GM23338 (cell line): ENCODE data around the gene UGT1A1. TPM values are rescaled to one million over a fixed set of nuclear protein-coding genes. Genes with fewer than 3 reads are reported as not detected.

Experiments used
- ATAC-seq: fragments of 200-7000 bp; cut with Tn5 transposase; 3 replicates; pipeline ENCODE4 v1.9.1; 2020
- DNase-seq: peaks from one replicate; pipeline ENCODE4 v3.0.0-alpha.2; 2015; ENCODE audit warnings: low spot score
- H2AFZ ChIP-seq: fragments of 200-600 bp; sonication (generic); 2 replicates; pipeline ENCODE4 v1.8.0; 2016; ENCODE audit warnings: antibody characterized with exemption, mild to moderate bottlenecking, moderate library complexity
- H3F3A ChIP-seq: fragments of 200-600 bp; sonication (generic); replicated peaks from 2 replicates; pipeline ENCODE4 v1.8.0; 2017; ENCODE audit warnings: antibody characterized with exemption, mixed run types, low read depth
- H3K27ac ChIP-seq: fragments of 200-600 bp; sonication (generic); 2 replicates; pipeline ENCODE4 v1.6.1; 2016; ENCODE audit warnings: low read depth
- H3K27me3 ChIP-seq: fragments of 200-600 bp; sonication (generic); 2 replicates; pipeline ENCODE4 v1.8.0; 2016; ENCODE audit warnings: mild to moderate bottlenecking, mixed run types, moderate library complexity; ENCODE audit not compliant: insufficient read depth
- H3K36me3 ChIP-seq: fragments of 200-600 bp; sonication (generic); 2 replicates; pipeline ENCODE4 v1.8.0; 2016; ENCODE audit warnings: mild to moderate bottlenecking; ENCODE audit not compliant: insufficient read depth
- H3K4me1 ChIP-seq: fragments of 200-600 bp; sonication (generic); 2 replicates; pipeline ENCODE4 v1.8.0; 2016; ENCODE audit warnings: mild to moderate bottlenecking, moderate library complexity; ENCODE audit not compliant: insufficient read depth
- H3K4me2 ChIP-seq: fragments of 200-600 bp; sonication (generic); 2 replicates; pipeline ENCODE4 v1.7.1; 2017; ENCODE audit warnings: mixed run types
- H3K4me3 ChIP-seq: fragments of 200-600 bp; sonication (generic); 2 replicates; pipeline ENCODE4 v1.6.1; 2016; ENCODE audit warnings: mixed run types
- H3K79me2 ChIP-seq: fragments of 200-600 bp; sonication (generic); replicated peaks from 2 replicates; pipeline ENCODE4 v1.8.0; 2017; ENCODE audit warnings: mild to moderate bottlenecking; ENCODE audit not compliant: insufficient read depth
- H3K9me2 ChIP-seq: fragments of 200-600 bp; sonication (generic); 2 replicates; pipeline ENCODE4 v1.8.0; 2017; ENCODE audit not compliant: insufficient read depth
- H4K20me1 ChIP-seq: fragments of 200-600 bp; sonication (generic); replicated peaks from 2 replicates; pipeline ENCODE4 v1.8.0; 2017; ENCODE audit warnings: mild to moderate bottlenecking; ENCODE audit not compliant: insufficient read depth
- H3K27ac Mint-ChIP-seq: 2 replicates; pipeline ENCODE4 v1.8.0; 2020; ENCODE audit warnings: inconsistent platforms, mild to moderate bottlenecking, moderate library complexity, mixed read lengths
- H3K27me3 Mint-ChIP-seq: 3 replicates; pipeline ENCODE4 v1.8.0; 2022; ENCODE audit warnings: low read depth, mild to moderate bottlenecking, moderate library complexity, mixed read lengths, inconsistent platforms; ENCODE audit not compliant: insufficient read depth, poor library complexity
- H3K36me3 Mint-ChIP-seq: 3 replicates; pipeline ENCODE4 v1.8.0; 2021; ENCODE audit warnings: low read depth, mild to moderate bottlenecking, inconsistent platforms, moderate library complexity, mixed read lengths
- H3K4me1 Mint-ChIP-seq: 3 replicates; pipeline ENCODE4 v1.8.0; 2020; ENCODE audit warnings: mild to moderate bottlenecking, inconsistent platforms, mixed read lengths
- H3K4me3 Mint-ChIP-seq: 3 replicates; pipeline ENCODE4 v1.8.0; 2021; ENCODE audit warnings: moderate library complexity, mild to moderate bottlenecking, inconsistent platforms, mixed read lengths
- H3K9me3 Mint-ChIP-seq: 3 replicates; pipeline ENCODE4 v1.8.0; 2020; ENCODE audit warnings: moderate library complexity, mild to moderate bottlenecking, inconsistent platforms, mixed read lengths
- CREB1 ChIP-seq: fragments of 250-450 bp; sonication (Bioruptor Pico); IDR thresholded peaks from 2 replicates; pipeline ENCODE4 v1.5.0; 2020; ENCODE audit warnings: low read depth, mild to moderate bottlenecking, moderate library complexity
- ETS1 ChIP-seq: IDR thresholded peaks from 2 replicates; pipeline ENCODE4 v1.6.1; 2016; ENCODE audit warnings: antibody characterized with exemption
- EZH2 ChIP-seq: fragments of 200-600 bp; sonication (generic); IDR thresholded peaks from one replicate; pipeline ENCODE4 v1.8.0; 2017; ENCODE audit warnings: antibody characterized with exemption, mild to moderate bottlenecking, low read depth; ENCODE audit not compliant: unreplicated experiment
- EZH2phosphoT487 ChIP-seq: fragments of 200-600 bp; sonication (generic); IDR thresholded peaks from one replicate; pipeline ENCODE4 v1.8.1; 2018; ENCODE audit warnings: antibody characterized with exemption; ENCODE audit not compliant: unreplicated experiment
- JUNB ChIP-seq: IDR thresholded peaks from one replicate; pipeline ENCODE4 v1.6.1; 2016; ENCODE audit warnings: antibody characterized with exemption; ENCODE audit not compliant: unreplicated experiment
- NANOG ChIP-seq: IDR thresholded peaks from 2 replicates; pipeline ENCODE4 v1.6.1; 2016; ENCODE audit warnings: antibody characterized with exemption, borderline replicate concordance
- POLR2AphosphoS5 ChIP-seq: IDR thresholded peaks from 2 replicates; pipeline ENCODE4 v1.6.1; 2016; ENCODE audit warnings: antibody characterized with exemption, low read depth
- STAT1 ChIP-seq: IDR thresholded peaks from one replicate; pipeline ENCODE4 v1.6.1; 2016; ENCODE audit warnings: antibody characterized with exemption; ENCODE audit not compliant: unreplicated experiment
- ZNF114 ChIP-seq: fragments of 250-450 bp; sonication (Bioruptor Pico); IDR thresholded peaks from 2 replicates; pipeline ENCODE4 v1.5.0; 2020; ENCODE audit warnings: mild to moderate bottlenecking, moderate library complexity
- ZNF331 ChIP-seq: fragments of 250-450 bp; sonication (Bioruptor Pico); IDR thresholded peaks from 2 replicates; pipeline ENCODE4 v1.5.0; 2020; ENCODE audit warnings: low read depth, mild to moderate bottlenecking, moderate library complexity
- polyA plus RNA-seq: library from polyadenylated mRNA; unstranded; fragments of >200 nt; fragmentation: Nextera tagmentation; extraction: Ambion mirVana; gene quantifications from 2 replicates; pipeline ENCODE4 v1.2.1, GENCODE V29; 2016
- total RNA-seq: library from RNA; depleted of rRNA; stranded (reverse); fragments of >200 nt; shearing (Covaris generic); gene quantifications from 2 replicates; pipeline ENCODE4 v1.2.3, GENCODE V29; 2014
- TF ChIP-seq, protein P1 (sequence below): IDR thresholded peaks from one replicate; pipeline ENCODE4 v1.6.1; 2018; ENCODE audit warnings: antibody characterized with exemption; ENCODE audit not compliant: unreplicated experiment
- TF ChIP-seq, protein P2 (sequence below), 2 experiments: fragments of 200-600 bp in 1 of 2; sonication (generic) in 1 of 2; conservative IDR thresholded peaks; 2 replicates each; pipeline versions ENCODE4 v1.5.1 to v1.6.1; 2016 to 2017; ENCODE audit warnings: antibody characterized with exemption in 2 of 2, low read depth in 2 of 2, mild to moderate bottlenecking in 2 of 2, moderate library complexity in 1 of 2
- TF ChIP-seq, protein P3 (sequence below): fragments of 250-450 bp; sonication (Bioruptor Pico); IDR thresholded peaks from 2 replicates; pipeline ENCODE4 v1.5.0; 2020; ENCODE audit warnings: mild to moderate bottlenecking, moderate library complexity

The UGT1A1 gene
- total and polyA plus RNA-seq, 2 experiments from 2014 or later: not detected

- Histone ChIP-seq H3K36me3 (no peaks in the 10 kb centered on the region), H3K9me2 (peaks cover 4% of the 10 kb centered on the region; the same call in 1 of the 2 replicates), H2AFZ (no peak overlapping the region), H3K4me1 (no peaks in the 10 kb centered on the region), H3K79me2 (no peaks in the 10 kb centered on the region), H4K20me1 (no peaks in the 10 kb centered on the region), H3F3A (no peaks in the 10 kb centered on the region), H3K27me3 (no peaks in the 10 kb centered on the region), H3K27ac (no peak overlapping the region), H3K4me3 (no peak overlapping the region), H3K4me2 (no peak overlapping the region)
- Mint-ChIP-seq H3K27me3 (no peaks in the 10 kb centered on the region), H3K4me3 (no peak overlapping the region), H3K36me3 (no peaks in the 10 kb centered on the region; the same call in 2 of the 3 replicates), H3K9me3 (peaks cover 21% of the 10 kb centered on the region; the same call in 2 of the 3 replicates), H3K27ac (no peak overlapping the region), H3K4me1 (no peaks in the 10 kb centered on the region; the same call in 2 of the 3 replicates)
- no peak for TF ChIP-seq ETS1
- TF ChIP-seq NANOG: no peak
- TF ChIP-seq EZH2phosphoT487: no peak
- TF ChIP-seq, protein P1, sequence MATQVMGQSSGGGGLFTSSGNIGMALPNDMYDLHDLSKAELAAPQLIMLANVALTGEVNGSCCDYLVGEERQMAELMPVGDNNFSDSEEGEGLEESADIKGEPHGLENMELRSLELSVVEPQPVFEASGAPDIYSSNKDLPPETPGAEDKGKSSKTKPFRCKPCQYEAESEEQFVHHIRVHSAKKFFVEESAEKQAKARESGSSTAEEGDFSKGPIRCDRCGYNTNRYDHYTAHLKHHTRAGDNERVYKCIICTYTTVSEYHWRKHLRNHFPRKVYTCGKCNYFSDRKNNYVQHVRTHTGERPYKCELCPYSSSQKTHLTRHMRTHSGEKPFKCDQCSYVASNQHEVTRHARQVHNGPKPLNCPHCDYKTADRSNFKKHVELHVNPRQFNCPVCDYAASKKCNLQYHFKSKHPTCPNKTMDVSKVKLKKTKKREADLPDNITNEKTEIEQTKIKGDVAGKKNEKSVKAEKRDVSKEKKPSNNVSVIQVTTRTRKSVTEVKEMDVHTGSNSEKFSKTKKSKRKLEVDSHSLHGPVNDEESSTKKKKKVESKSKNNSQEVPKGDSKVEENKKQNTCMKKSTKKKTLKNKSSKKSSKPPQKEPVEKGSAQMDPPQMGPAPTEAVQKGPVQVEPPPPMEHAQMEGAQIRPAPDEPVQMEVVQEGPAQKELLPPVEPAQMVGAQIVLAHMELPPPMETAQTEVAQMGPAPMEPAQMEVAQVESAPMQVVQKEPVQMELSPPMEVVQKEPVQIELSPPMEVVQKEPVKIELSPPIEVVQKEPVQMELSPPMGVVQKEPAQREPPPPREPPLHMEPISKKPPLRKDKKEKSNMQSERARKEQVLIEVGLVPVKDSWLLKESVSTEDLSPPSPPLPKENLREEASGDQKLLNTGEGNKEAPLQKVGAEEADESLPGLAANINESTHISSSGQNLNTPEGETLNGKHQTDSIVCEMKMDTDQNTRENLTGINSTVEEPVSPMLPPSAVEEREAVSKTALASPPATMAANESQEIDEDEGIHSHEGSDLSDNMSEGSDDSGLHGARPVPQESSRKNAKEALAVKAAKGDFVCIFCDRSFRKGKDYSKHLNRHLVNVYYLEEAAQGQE: no peak
- TF ChIP-seq JUNB: no peak
- no peak for TF ChIP-seq ZNF114 (CRISPR knock-in tag)
- no peak for TF ChIP-seq CREB1 (CRISPR knock-in tag)
- TF ChIP-seq STAT1: no peak
- TF ChIP-seq, protein P2, sequence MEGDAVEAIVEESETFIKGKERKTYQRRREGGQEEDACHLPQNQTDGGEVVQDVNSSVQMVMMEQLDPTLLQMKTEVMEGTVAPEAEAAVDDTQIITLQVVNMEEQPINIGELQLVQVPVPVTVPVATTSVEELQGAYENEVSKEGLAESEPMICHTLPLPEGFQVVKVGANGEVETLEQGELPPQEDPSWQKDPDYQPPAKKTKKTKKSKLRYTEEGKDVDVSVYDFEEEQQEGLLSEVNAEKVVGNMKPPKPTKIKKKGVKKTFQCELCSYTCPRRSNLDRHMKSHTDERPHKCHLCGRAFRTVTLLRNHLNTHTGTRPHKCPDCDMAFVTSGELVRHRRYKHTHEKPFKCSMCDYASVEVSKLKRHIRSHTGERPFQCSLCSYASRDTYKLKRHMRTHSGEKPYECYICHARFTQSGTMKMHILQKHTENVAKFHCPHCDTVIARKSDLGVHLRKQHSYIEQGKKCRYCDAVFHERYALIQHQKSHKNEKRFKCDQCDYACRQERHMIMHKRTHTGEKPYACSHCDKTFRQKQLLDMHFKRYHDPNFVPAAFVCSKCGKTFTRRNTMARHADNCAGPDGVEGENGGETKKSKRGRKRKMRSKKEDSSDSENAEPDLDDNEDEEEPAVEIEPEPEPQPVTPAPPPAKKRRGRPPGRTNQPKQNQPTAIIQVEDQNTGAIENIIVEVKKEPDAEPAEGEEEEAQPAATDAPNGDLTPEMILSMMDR (conservative IDR thresholded peaks at IDR 0.05; ENCODE audit: low read depth in 2 of 2): no peak
- no peak for TF ChIP-seq ZNF331 (CRISPR knock-in tag)
- TF ChIP-seq POLR2AphosphoS5: no peak
- no peak for TF ChIP-seq EZH2
- TF ChIP-seq, protein P3, sequence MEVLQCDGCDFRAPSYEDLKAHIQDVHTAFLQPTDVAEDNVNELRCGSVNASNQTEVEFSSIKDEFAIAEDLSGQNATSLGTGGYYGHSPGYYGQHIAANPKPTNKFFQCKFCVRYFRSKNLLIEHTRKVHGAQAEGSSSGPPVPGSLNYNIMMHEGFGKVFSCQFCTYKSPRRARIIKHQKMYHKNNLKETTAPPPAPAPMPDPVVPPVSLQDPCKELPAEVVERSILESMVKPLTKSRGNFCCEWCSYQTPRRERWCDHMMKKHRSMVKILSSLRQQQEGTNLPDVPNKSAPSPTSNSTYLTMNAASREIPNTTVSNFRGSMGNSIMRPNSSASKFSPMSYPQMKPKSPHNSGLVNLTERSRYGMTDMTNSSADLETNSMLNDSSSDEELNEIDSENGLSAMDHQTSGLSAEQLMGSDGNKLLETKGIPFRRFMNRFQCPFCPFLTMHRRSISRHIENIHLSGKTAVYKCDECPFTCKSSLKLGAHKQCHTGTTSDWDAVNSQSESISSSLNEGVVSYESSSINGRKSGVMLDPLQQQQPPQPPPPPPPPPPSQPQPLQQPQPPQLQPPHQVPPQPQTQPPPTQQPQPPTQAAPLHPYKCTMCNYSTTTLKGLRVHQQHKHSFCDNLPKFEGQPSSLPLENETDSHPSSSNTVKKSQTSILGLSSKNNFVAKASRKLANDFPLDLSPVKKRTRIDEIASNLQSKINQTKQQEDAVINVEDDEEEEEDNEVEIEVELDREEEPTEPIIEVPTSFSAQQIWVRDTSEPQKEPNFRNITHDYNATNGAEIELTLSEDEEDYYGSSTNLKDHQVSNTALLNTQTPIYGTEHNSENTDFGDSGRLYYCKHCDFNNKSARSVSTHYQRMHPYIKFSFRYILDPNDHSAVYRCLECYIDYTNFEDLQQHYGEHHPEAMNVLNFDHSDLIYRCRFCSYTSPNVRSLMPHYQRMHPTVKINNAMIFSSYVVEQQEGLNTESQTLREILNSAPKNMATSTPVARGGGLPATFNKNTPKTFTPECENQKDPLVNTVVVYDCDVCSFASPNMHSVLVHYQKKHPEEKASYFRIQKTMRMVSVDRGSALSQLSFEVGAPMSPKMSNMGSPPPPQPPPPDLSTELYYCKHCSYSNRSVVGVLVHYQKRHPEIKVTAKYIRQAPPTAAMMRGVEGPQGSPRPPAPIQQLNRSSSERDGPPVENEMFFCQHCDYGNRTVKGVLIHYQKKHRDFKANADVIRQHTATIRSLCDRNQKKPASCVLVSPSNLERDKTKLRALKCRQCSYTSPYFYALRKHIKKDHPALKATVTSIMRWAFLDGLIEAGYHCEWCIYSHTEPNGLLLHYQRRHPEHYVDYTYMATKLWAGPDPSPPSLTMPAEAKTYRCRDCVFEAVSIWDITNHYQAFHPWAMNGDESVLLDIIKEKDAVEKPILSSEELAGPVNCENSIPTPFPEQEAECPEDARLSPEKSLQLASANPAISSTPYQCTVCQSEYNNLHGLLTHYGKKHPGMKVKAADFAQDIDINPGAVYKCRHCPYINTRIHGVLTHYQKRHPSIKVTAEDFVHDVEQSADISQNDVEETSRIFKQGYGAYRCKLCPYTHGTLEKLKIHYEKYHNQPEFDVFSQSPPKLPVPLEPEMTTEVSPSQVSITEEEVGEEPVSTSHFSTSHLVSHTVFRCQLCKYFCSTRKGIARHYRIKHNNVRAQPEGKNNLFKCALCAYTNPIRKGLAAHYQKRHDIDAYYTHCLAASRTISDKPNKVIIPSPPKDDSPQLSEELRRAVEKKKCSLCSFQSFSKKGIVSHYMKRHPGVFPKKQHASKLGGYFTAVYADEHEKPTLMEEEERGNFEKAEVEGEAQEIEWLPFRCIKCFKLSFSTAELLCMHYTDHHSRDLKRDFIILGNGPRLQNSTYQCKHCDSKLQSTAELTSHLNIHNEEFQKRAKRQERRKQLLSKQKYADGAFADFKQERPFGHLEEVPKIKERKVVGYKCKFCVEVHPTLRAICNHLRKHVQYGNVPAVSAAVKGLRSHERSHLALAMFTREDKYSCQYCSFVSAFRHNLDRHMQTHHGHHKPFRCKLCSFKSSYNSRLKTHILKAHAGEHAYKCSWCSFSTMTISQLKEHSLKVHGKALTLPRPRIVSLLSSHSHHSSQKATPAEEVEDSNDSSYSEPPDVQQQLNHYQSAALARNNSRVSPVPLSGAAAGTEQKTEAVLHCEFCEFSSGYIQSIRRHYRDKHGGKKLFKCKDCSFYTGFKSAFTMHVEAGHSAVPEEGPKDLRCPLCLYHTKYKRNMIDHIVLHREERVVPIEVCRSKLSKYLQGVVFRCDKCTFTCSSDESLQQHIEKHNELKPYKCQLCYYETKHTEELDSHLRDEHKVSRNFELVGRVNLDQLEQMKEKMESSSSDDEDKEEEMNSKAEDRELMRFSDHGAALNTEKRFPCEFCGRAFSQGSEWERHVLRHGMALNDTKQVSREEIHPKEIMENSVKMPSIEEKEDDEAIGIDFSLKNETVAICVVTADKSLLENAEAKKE (CRISPR knock-in tag): no peak
- DNase-seq (no peak), ATAC-seq (no peak)
Measured at GRCh38 chr2:233756429-233757081, 3.5 kb upstream of the UGT1A1 start.
